Activated T-cell treated with anti-CD3 and anti-CD28 coated beads, Interleukin-2, amount 50 U/mL, for 4 hours (primary cell): ENCODE measurements around the gene NAA11. TPM values are rescaled to one million over a fixed set of nuclear protein-coding genes. Genes with fewer than 3 reads are reported as not detected.
"Not testable (repeated sequence)": the region's sequence is repeated elsewhere in the genome, so short reads cannot be mapped to it uniquely, and the experiment has no call there.

Experiments used
- ATAC-seq, 2 donors: fragments of 200-7000 bp; cut with Tn5 transposase; one replicate each; pipeline ENCODE4 v1.10.0; 2021
- DNase-seq: peaks from one replicate; pipeline ENCODE4 v3.0.0-alpha.2; 2020
- H3K27me3 Mint-ChIP-seq: one replicate; pipeline ENCODE4 v1.8.0; 2021; ENCODE audit warnings: low read depth, mixed read lengths
- H3K36me3 Mint-ChIP-seq: one replicate; pipeline ENCODE4 v1.8.0; 2022; ENCODE audit warnings: mixed read lengths; ENCODE audit not compliant: insufficient read depth
- H3K4me1 Mint-ChIP-seq: one replicate; pipeline ENCODE4 v1.8.0; 2021; ENCODE audit warnings: low read depth, mixed read lengths
- H3K4me3 Mint-ChIP-seq: one replicate; pipeline ENCODE4 v1.8.0; 2021; ENCODE audit warnings: mild to moderate bottlenecking, moderate library complexity, mixed read lengths
- H3K9me3 Mint-ChIP-seq: one replicate; pipeline ENCODE4 v1.8.0; 2021; ENCODE audit warnings: mixed read lengths
- total RNA-seq, 3 donors: library from RNA; stranded (reverse); gene quantifications; one replicate each; pipeline ENCODE4 v1.2.1, GENCODE V29; 2021

The NAA11 gene
- total RNA-seq, 3 donors from 2014 or later = not detected

DNA sequence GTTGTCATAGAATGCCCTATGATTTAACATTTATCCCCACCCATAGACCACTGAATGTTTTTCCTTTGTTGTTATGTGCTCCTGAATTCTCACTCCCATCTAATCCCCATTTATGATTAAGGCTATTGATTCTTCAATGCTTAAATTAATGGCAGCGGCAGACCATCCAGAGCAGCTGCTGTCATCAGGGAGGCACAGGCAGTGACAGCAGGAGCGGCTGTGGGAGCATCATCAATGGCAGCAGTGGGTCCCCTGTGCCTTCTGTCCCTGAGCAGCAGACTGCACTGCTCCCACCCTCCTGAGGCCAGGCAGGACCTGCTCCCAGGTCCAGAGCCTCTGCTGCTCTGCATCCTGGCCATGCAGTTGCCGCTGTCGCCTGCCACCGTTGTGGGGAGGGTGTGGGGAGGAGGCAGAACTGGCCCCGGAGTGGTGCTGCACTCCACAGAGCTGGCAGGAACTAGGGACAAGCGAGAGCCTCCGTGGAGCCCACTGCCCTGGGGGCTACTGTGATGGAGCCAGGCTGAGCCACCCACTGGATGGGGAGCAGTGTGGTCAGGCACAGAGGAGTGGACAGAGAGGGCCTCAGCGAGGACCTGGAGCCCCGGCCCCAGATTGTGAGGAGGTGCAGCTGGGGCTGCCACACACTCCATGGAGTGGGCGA, 29.0 kb downstream of the NAA11 start:
- Mint-ChIP-seq H3K9me3 (no peaks in the 10 kb centered on the region), H3K27me3 (no peaks in the 10 kb centered on the region), H3K4me3 (no peak overlapping the region), H3K4me1 (no peaks in the 10 kb centered on the region), H3K36me3 (no peaks in the 10 kb centered on the region)
- no peak for DNase-seq
- no peak for ATAC-seq

DNA sequence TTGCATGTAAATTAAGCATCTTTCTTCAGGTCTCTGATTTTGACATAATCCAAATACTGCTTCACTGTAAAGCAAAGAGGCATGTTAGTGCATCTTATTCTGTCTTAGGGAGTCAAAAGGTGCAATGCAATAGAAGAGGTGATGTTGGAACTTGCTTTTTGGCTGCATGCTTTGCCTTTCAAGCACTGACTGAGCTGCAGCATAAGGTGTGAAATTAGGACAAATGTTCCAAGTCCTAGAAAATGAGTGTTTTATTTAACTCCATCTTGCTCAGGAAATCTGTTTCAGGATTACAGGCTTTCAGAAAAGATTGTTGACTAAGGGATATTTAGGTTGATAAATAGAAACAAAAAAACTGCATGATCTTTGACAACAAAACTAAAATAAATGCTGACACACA, 30.8 kb downstream of the NAA11 start:
- no peaks in the 10 kb centered on the region for H3K36me3 Mint-ChIP-seq
- H3K9me3 Mint-ChIP-seq = no peaks in the 10 kb centered on the region
- H3K4me1 Mint-ChIP-seq = no peaks in the 10 kb centered on the region
- ATAC-seq = no peak
- H3K4me3 Mint-ChIP-seq = no peak overlapping the region
- H3K27me3 Mint-ChIP-seq = no peaks in the 10 kb centered on the region
- DNase-seq = no peak

DNA sequence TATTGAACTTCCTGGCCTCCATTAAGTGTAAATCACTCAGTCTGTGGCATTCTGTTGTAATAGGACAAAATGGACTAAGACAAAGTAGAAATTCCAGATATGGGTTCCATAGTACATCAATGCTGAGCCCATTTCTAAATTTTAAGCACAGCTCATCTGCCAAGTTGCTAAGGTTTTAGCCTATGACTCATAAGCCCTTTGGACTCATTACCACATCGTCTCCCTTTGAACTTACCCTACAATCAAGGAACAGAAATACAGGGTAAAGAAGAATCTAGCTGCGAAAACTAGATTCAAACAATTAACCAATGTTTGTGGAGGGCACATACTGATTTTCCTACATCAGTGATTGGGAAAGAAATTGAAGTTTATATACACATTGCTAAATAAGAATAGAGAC, 31.8 kb downstream of the NAA11 start:
- ATAC-seq (no peak), DNase-seq (no peak)
- Mint-ChIP-seq H3K4me1 (no peaks in the 10 kb centered on the region), H3K36me3 (no peaks in the 10 kb centered on the region), H3K9me3 (no peaks in the 10 kb centered on the region), H3K4me3 (no peak overlapping the region), H3K27me3 (no peaks in the 10 kb centered on the region)

DNA sequence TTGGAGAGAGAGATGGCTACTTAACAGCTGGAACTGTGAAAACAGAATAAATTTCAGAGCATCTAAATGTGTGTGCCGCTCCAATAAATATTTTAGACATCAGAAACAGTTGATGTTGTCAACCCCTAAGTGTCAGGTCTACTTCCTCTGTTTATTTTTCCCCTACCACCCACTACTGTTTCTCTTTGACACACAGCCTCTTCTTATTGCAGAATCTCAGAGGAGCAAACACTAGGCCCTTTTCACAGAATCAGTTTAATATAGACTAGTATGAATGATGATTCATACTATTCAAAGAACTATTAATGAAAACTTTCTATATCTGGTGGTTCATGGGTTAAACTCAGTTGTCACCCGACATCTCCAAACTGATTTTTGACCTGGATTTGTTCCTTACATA, 33.9 kb downstream of the NAA11 start:
- Mint-ChIP-seq H3K27me3 (no peaks in the 10 kb centered on the region), H3K36me3 (no peaks in the 10 kb centered on the region), H3K4me3 (no peak overlapping the region), H3K4me1 (no peaks in the 10 kb centered on the region), H3K9me3 (no peaks in the 10 kb centered on the region)
- ATAC-seq (no peak), DNase-seq (no peak)

DNA sequence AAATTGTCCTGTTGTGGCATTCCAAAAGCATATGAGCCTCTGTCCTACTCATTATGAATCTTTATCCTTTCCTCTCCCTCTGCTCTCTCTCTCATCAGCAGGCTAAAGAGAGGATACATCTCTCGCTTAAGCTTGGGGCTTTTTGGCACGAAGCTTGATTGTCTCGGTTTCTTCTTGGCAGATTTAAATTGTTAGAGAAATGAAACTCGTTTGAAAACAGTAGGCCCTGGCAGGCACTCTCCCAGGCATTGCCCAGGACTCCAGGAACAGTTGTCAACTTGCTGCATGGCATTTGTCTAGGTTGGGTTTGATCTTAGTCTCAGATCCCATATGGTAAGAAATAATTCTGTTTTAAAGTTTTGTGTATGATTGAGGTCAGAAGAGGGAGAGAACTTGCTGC, 35.5 kb downstream of the NAA11 start:
- DNase-seq (no peak), ATAC-seq (no peak)
- H3K27me3 Mint-ChIP-seq = no peaks in the 10 kb centered on the region
- H3K36me3 Mint-ChIP-seq = no peaks in the 10 kb centered on the region
- H3K9me3 Mint-ChIP-seq = no peaks in the 10 kb centered on the region
- no peak overlapping the region for H3K4me3 Mint-ChIP-seq
- no peaks in the 10 kb centered on the region for H3K4me1 Mint-ChIP-seq

DNA sequence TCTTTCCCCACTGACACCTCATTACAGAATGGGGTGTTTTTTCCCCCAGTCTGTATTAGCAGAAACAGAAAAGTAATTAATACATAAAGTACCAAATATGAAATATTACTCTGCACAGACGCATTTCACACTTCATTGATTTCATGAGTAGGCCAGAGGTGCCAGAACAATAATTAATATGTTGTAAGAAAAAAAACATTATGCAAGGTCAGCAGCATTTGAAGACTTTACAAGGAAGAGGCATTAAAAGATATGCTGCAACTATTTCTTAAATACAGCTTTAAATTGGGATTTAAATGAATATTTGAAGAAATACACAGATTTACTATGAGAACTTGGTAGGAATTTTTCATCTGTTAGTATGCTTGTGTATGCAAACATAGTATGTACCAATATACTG, 37.7 kb downstream of the NAA11 start:
- ATAC-seq = no peak
- H3K36me3 Mint-ChIP-seq = no peaks in the 10 kb centered on the region
- H3K9me3 Mint-ChIP-seq = no peaks in the 10 kb centered on the region
- no peak for DNase-seq
- no peaks in the 10 kb centered on the region for H3K4me1 Mint-ChIP-seq
- H3K27me3 Mint-ChIP-seq = no peaks in the 10 kb centered on the region
- no peak overlapping the region for H3K4me3 Mint-ChIP-seq

DNA sequence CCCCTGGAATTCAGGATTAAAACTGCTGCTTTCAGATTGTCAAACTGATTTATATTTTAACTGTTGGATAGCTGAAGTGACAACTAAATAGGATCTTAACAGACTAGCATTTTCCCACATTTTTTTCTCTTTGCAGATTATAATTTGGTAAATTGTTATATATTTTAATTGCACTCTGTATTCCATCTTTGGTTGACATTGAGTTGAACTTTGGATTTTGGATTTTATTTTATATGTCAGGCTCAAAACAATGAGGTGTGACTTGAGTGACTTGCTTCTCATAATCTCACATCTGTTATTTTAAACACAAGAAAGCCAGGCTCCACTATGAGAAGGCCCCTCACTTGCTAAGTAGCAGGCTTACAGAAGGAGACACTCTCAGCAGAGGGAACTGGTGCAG, 38.1 kb downstream of the NAA11 start:
- H3K4me1 Mint-ChIP-seq = no peaks in the 10 kb centered on the region
- H3K27me3 Mint-ChIP-seq = no peaks in the 10 kb centered on the region
- DNase-seq = no peak
- H3K36me3 Mint-ChIP-seq = no peaks in the 10 kb centered on the region
- no peak for ATAC-seq
- no peaks in the 10 kb centered on the region for H3K9me3 Mint-ChIP-seq
- no peak overlapping the region for H3K4me3 Mint-ChIP-seq

DNA sequence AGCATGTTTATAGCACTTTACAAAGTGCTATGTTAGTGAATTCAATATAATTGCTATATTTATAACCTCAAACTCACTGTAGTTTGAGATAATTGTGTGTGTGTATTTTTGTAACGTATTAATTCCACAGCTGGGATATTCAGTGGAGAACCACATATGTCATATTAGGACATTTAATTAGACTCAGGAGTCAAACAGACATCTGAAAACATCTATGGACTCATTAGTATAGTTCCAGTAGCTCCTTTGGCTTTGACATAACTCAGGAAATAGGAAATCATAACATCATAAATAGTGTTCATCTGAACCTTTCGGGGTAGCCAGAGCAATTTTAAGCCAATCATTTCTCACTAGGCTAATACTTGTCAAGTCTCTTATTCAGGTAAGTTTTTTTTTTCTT, 38.8 kb downstream of the NAA11 start:
- Mint-ChIP-seq H3K4me3 (no peak overlapping the region), H3K9me3 (no peaks in the 10 kb centered on the region), H3K27me3 (no peaks in the 10 kb centered on the region), H3K36me3 (no peaks in the 10 kb centered on the region), H3K4me1 (no peaks in the 10 kb centered on the region)
- ATAC-seq (no peak), DNase-seq (no peak)

DNA sequence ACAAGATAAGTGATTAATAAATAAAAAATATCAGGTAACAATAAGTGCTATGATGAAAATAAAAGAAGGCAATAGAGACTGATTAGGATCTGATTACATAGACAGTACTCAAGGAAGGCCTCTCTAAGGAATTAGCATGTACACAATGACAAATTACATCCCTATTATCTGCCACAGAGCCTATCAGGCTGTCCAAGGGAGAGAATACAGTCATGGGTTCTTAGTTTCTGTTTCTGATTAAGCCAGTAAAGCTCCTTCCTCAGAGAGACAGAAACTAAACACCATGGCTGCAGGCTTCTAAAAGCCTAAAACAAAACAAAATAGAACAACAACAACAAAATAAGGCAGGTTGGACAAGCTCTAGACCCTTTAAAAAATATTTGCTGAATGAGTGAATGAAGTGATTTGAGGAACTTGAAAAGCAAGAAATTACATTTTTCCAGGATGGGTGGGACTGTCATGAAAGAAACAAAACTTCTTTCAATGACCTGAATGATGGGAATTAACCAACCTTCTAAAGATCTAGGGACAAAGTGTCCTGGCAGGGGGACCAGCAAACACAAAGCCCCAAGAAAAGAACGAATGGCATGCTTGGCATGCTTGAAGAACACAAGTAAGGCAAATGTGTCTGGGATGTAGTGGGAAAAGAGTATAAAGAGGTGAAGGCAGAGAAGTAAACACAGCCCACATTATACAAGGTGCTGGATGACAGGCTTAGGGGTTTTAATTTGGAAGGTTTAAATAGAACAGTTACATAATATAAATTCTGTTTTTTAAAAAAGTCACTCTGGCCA, 44.1 kb downstream of the NAA11 start:
- no peaks in the 10 kb centered on the region for H3K27me3 Mint-ChIP-seq
- no peak for DNase-seq
- no peak overlapping the region for H3K4me3 Mint-ChIP-seq
- H3K4me1 Mint-ChIP-seq = no peaks in the 10 kb centered on the region
- no peaks in the 10 kb centered on the region for H3K36me3 Mint-ChIP-seq
- no peak for ATAC-seq
- no peaks in the 10 kb centered on the region for H3K9me3 Mint-ChIP-seq

DNA sequence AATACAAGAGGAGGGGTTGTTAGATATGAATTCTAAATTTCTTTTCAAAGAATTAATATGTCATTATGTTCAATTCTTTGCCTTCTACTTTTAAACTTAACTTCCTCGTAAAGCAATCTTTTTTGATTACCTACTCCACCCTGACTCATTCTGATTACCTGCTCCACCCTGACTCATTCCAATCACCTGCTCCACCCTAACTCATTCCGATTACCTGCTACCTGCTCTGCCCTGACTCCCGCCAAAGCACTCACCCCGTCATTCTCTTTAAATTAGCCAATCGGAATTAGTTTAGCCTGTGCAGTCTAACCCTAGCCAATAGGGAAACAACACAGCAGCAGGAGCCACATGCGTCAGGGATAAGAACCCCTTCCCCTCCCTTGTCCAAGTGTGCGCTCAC, 48.4 kb downstream of the NAA11 start:
- not testable (repeated sequence) for ATAC-seq

DNA sequence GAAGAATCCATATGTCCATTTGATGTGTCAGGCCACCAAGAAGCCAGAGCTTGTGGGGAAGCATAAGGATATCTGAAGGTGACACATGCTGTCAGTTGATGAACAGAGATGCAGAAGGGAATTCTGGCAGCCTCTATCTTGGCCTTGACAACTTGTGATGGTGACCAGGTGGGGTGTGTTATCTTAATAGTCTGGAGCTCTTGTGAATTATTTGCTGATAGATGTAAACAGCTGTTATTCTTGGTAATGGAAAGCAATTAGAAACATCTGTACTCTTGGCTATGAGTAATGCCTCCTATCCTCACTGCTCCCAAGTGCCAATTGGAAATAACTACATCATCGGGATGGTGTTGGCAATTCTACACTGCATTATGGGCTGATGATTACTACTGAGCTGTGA, 51.9 kb downstream of the NAA11 start:
- ATAC-seq (no peak), DNase-seq (no peak)
- Mint-ChIP-seq H3K36me3 (no peaks in the 10 kb centered on the region), H3K9me3 (no peaks in the 10 kb centered on the region), H3K27me3 (no peaks in the 10 kb centered on the region), H3K4me1 (no peaks in the 10 kb centered on the region), H3K4me3 (no peak overlapping the region)

More for the DNA sequence above, 48.4 kb downstream of the NAA11 start:
- not testable (repeated sequence) for H3K4me3 Mint-ChIP-seq, H3K27me3 Mint-ChIP-seq, H3K9me3 Mint-ChIP-seq, DNase-seq, H3K36me3 Mint-ChIP-seq, H3K4me1 Mint-ChIP-seq

DNA sequence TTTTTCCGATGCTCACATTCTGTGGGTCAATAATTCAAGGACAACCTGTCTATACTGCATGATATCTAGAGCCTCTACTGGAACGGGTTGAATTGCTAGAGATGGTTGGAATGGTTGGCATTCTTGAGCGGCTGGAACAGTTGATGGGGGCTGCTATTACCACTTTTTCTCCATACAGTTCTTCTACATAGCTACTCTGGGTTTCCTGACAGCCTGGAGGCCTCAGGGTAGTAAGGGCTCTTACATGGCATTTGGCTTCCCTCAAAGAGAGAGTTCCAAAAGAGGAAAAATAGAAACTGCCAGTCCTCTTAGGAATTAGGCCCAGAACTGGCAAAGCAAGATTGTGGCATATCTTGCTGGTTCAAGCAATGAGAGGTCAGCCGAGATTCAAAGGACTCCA, 53.1 kb downstream of the NAA11 start:
- no peaks in the 10 kb centered on the region for H3K4me1 Mint-ChIP-seq
- DNase-seq (no peak), ATAC-seq (no peak)
- H3K27me3 Mint-ChIP-seq = no peaks in the 10 kb centered on the region
- no peak overlapping the region for H3K4me3 Mint-ChIP-seq
- no peaks in the 10 kb centered on the region for H3K36me3 Mint-ChIP-seq
- H3K9me3 Mint-ChIP-seq = no peaks in the 10 kb centered on the region

DNA sequence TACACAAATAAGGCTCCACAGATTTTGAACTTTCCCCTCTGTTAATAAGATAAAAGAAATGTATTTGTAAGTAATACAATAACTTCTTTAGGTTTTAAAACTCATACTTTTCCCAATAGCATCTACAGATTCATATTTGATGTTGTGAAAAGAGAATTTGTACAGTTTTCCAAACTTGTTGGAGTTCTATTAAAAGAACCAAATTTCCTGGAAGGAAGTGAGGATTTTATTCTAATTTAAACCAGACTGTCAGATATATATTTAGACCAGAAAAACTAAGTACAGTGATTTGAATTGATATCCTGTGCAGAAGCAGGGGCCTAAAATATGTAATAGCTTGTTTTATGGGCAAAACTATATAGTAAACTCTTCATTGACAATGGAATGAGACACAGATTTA, 53.7 kb downstream of the NAA11 start:
- Mint-ChIP-seq H3K27me3 (no peaks in the 10 kb centered on the region), H3K4me3 (no peak overlapping the region), H3K9me3 (no peaks in the 10 kb centered on the region), H3K4me1 (no peaks in the 10 kb centered on the region), H3K36me3 (no peaks in the 10 kb centered on the region)
- DNase-seq (no peak), ATAC-seq (no peak)

DNA sequence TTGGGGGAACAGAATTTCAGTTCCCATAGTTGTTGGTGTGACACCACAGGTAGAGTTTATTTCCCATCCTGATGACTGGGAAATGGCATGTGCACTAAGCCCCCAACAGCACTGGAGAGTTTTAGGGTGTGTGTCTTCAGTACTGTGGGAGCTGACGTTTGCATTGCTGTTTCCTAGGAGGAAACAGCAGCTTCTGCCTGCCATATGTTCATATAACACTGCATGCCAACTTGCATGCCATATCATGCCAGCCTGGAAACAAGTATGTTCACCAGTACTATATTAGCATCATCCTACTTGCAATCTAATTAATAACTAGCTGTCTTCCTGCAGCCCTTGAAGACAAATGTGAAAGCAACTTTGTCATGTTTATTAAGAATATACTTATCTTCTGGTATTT, 58.2 kb downstream of the NAA11 start:
- Mint-ChIP-seq H3K27me3 (no peaks in the 10 kb centered on the region), H3K36me3 (no peaks in the 10 kb centered on the region), H3K4me1 (no peaks in the 10 kb centered on the region), H3K4me3 (no peak overlapping the region), H3K9me3 (no peaks in the 10 kb centered on the region)
- ATAC-seq (no peak), DNase-seq (no peak)
